Tibial nerve (tissue), 3 donors: Measurements from ENCODE around the gene NFKBIA.

ENCODE experiments used
- EP300 ChIP-seq, 2 donors: sonication (generic); formaldehyde crosslinking; IDR thresholded peaks; one replicate each; pipeline ENCODE4 v1.6.1; 2017; ENCODE audit warnings: antibody characterized with exemption in 2 of 2, mild to moderate bottlenecking in 1 of 2
- POLR2A ChIP-seq, 2 donors: fragments of 450-650 bp; IDR thresholded peaks; one replicate each; pipeline ENCODE4 v1.6.1; 2017; ENCODE audit warnings: antibody characterized with exemption in 2 of 2, mild to moderate bottlenecking in 2 of 2, moderate library complexity in 2 of 2

DNA sequence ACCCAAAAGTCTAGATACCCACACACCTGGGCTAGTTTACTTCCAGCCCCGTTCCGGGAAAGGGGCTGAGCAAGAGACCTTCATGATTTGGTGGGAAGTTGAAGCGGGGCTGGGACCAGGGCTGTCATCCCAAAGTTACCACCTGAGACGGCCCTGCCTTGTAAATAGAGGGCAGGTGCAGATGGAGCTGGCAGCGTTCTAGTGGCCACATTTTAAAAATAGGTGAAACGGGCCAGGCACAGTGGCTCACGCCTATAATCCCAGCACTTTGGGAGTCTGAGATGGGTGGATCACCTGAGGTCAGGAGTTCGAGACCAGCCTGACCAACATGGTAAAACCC is 43.4 kb downstream of the NFKBIA start:
- TF ChIP-seq EP300 (IDR thresholded peaks at IDR 0.05) (no peak), POLR2A (IDR thresholded peaks at IDR 0.05) (no peak)
